SK-N-SH (cell line): ENCODE measurements around the gene TIMP2. TPM values are rescaled to one million over a fixed set of nuclear protein-coding genes. Genes with fewer than 3 reads are reported as not detected.

ENCODE experiments used
- CTCF ChIA-PET: fragments of 300-600, 350-600 bp; formaldehyde crosslinking; extraction: SDS; loops from one replicate; lab custom pipeline; 2021; lab: Yijun Ruan, JAX
- POLR2A ChIA-PET: fragments of 350-600 bp; sonication (Branson Sonifier 250); formaldehyde crosslinking; extraction: SDS; loops from one replicate; lab custom pipeline; 2020; ENCODE audit warnings: antibody characterized with exemption, inconsistent platforms; lab: Yijun Ruan, JAX
- DNase-seq: peaks from one replicate; pipeline ENCODE4 v3.0.0; 2012
- H2AFZ ChIP-seq: fragments of 200-600 bp; sonication (generic); 2 replicates; pipeline ENCODE4 v1.8.1; 2016; ENCODE audit warnings: antibody characterized with exemption, mild to moderate bottlenecking, low read depth
- H3F3A ChIP-seq: fragments of 200-600 bp; sonication (generic); replicated peaks from 2 replicates; pipeline ENCODE3; 2016; ENCODE audit warnings: antibody characterized with exemption, mild to moderate bottlenecking; ENCODE audit not compliant: insufficient read depth
- H3K27ac ChIP-seq, 2 experiments: fragments of 200-500 bp in 1 of 2; fragments of 200-600 bp in 1 of 2; sonication (Bioruptor generic) in 1 of 2; sonication (generic), shearing (Covaris generic) in 1 of 2; 2 replicates each; pipeline versions ENCODE4 v1.5.1 to v1.6.1; 2014 to 2016; ENCODE audit warnings: low read depth in 2 of 2, inconsistent platforms in 1 of 2, low read length in 1 of 2, mild to moderate bottlenecking in 1 of 2, mixed read lengths in 1 of 2
- H3K27me3 ChIP-seq: fragments of 200-600 bp; sonication (generic), shearing (Covaris generic); 2 replicates; pipeline ENCODE4 v1.6.1; 2016; ENCODE audit warnings: mixed run types; ENCODE audit not compliant: insufficient read depth
- H3K36me3 ChIP-seq, 2 experiments: fragments of 200-500 bp in 1 of 2; fragments of 200-600 bp in 1 of 2; sonication (Bioruptor generic) in 1 of 2; sonication (generic) in 1 of 2; replicated peaks in 1 of 2; 2 replicates each; pipeline versions ENCODE3 to v1.5.1; 2014 to 2016; ENCODE audit warnings: low read length in 1 of 2, mild to moderate bottlenecking in 1 of 2; ENCODE audit not compliant: insufficient read depth in 2 of 2, control insufficient read depth in 1 of 2
- H3K4me1 ChIP-seq, 2 experiments: fragments of 200-500 bp in 1 of 2; fragments of 200-600 bp in 1 of 2; sonication (Bioruptor generic) in 1 of 2; sonication (generic), shearing (Covaris generic) in 1 of 2; 2 replicates each; pipeline versions ENCODE4 v1.5.1 to v1.6.1; 2014 to 2016; ENCODE audit warnings: low read depth in 1 of 2, low read length in 1 of 2, mixed run types in 1 of 2; ENCODE audit not compliant: insufficient read depth in 2 of 2, control insufficient read depth in 1 of 2
- H3K4me2 ChIP-seq: fragments of 200-600 bp; sonication (generic), shearing (Covaris generic); 2 replicates; pipeline ENCODE4 v1.6.1; 2017; ENCODE audit warnings: mixed run types
- H3K4me3 ChIP-seq, 2 experiments: fragments of 200-500 bp in 1 of 2; fragments of 200-600 bp in 1 of 2; sonication (Bioruptor generic) in 1 of 2; sonication (generic), shearing (Covaris generic) in 1 of 2; 2 replicates each; pipeline versions ENCODE4 v1.5.1 to v1.8.1; 2014 to 2016; ENCODE audit warnings: low read depth in 2 of 2, inconsistent platforms in 1 of 2, low read length in 1 of 2, mild to moderate bottlenecking in 1 of 2, mixed read lengths in 1 of 2, moderate library complexity in 1 of 2
- H3K79me2 ChIP-seq: fragments of 200-600 bp; sonication (generic); 2 replicates; pipeline ENCODE4 v1.8.1; 2017; ENCODE audit warnings: mild to moderate bottlenecking; ENCODE audit not compliant: insufficient read depth
- H3K9ac ChIP-seq: fragments of 200-600 bp; sonication (generic); 2 replicates; pipeline ENCODE4 v1.6.1; 2017; ENCODE audit warnings: mixed run types
- H3K9me2 ChIP-seq: fragments of 200-600 bp; sonication (generic); 2 replicates; pipeline ENCODE4 v1.6.1; 2017; ENCODE audit warnings: mixed run types
- H3K9me3 ChIP-seq: fragments of 200-600 bp; sonication (generic); 2 replicates; pipeline ENCODE4 v1.6.1; 2017; ENCODE audit warnings: mixed run types, mild to moderate bottlenecking, moderate library complexity
- H4K20me1 ChIP-seq: fragments of 200-600 bp; sonication (generic); 2 replicates; pipeline ENCODE4 v1.6.1; 2017; ENCODE audit warnings: mild to moderate bottlenecking, mixed run types; ENCODE audit not compliant: insufficient read depth
- CHD2 ChIP-seq: fragments of 150-350 bp; IDR thresholded peaks from 2 replicates; pipeline ENCODE4 v1.6.1; 2018; ENCODE audit warnings: low read length; ENCODE audit not compliant: partially characterized antibody
- CTCF ChIP-seq: fragments of 200-600 bp; sonication (generic); IDR thresholded peaks from 2 replicates; pipeline ENCODE4 v1.6.1; 2017; ENCODE audit warnings: antibody characterized with exemption, mild to moderate bottlenecking, moderate library complexity
- ELF1 ChIP-seq: IDR thresholded peaks from 2 replicates; pipeline ENCODE4 v1.4.0; 2012
- FOXJ3 ChIP-seq: sonication (generic); formaldehyde crosslinking; IDR thresholded peaks from 2 replicates; pipeline ENCODE4 v1.5.1; 2020; ENCODE audit warnings: mild to moderate bottlenecking, missing genetic modification reagents
- IRF3 ChIP-seq: fragments of 150-350 bp; IDR thresholded peaks from 2 replicates; pipeline ENCODE4 v1.6.1; 2016; ENCODE audit warnings: mild to moderate bottlenecking, low read depth, low read length
- MAX ChIP-seq: IDR thresholded peaks from 2 replicates; pipeline ENCODE4 v1.4.0; 2012; ENCODE audit warnings: low read depth
- MXI1 ChIP-seq: IDR thresholded peaks from 2 replicates; pipeline ENCODE4 v1.6.1; 2012; ENCODE audit warnings: mild to moderate bottlenecking, low read depth, low read length, improper control_type of control experiment
- NRF1 ChIP-seq: IDR thresholded peaks from 2 replicates; pipeline ENCODE4 v1.6.1; 2012; ENCODE audit warnings: low read depth, mild to moderate bottlenecking, low read length
- PBX3 ChIP-seq: IDR thresholded peaks from 2 replicates; pipeline ENCODE4; 2012
- RAD21 ChIP-seq: IDR thresholded peaks from 2 replicates; pipeline ENCODE4 v1.6.1; 2012; ENCODE audit warnings: mild to moderate bottlenecking, low read length
- RFX5 ChIP-seq: IDR thresholded peaks from 2 replicates; pipeline ENCODE4 v1.6.1; 2012; ENCODE audit warnings: mild to moderate bottlenecking, improper control_type of control experiment, low read length
- TAF1 ChIP-seq: IDR thresholded peaks from 2 replicates; pipeline ENCODE4 v1.6.1; 2012; ENCODE audit warnings: low read depth, mild to moderate bottlenecking, low read length, moderate library complexity, borderline replicate concordance
- USF1 ChIP-seq: IDR thresholded peaks from 2 replicates; pipeline ENCODE4 v1.4.0; 2012; ENCODE audit warnings: low read depth, borderline replicate concordance
- ZBTB33 ChIP-seq: IDR thresholded peaks from 2 replicates; pipeline ENCODE4 v1.4.0; 2012; ENCODE audit warnings: low read depth, borderline replicate concordance
- WGBS: methylation state at CpG from one replicate; pipeline ENCODE4 v1.1.6; 2017; ENCODE audit warnings: low lambda C conversion rate; 5-methylcytosine and 5-hydroxymethylcytosine counted together
- polyA plus RNA-seq, 3 experiments: library from polyadenylated mRNA; depleted of rRNA; stranded (reverse); fragments of >200 nt; gene quantifications; 2 replicates each; pipeline ENCODE4 v1.2.3, GENCODE V29; 2012

The TIMP2 gene
- polyA plus RNA-seq, 1 of the 3 experiments (the other 2 are of a cell fraction): 441 TPM

- TF ChIP-seq CTCF (no peak), NRF1 (no peak), TAF1 (peak; percentile 94), FOXJ3 (no peak), ELF1 (no peak), USF1 (no peak), ZBTB33 (no peak)
These were observed at the start of gene TIMP2 (continued) for GRCh38 chr17:78925234-78925633.

- Histone ChIP-seq H3K36me3 (peaks cover 6 to 43% of the 10 kb centered on the region in 2 experiments), H3K4me1 (peaks cover 15 to 57% of the 10 kb centered on the region in 2 experiments; a peak in 2 of 4 replicates), H3K27ac (no peak overlapping the region; a peak in 1 of 4 replicates), H4K20me1 (no peaks in the 10 kb centered on the region; the same call in 1 of the 2 replicates), H2AFZ (no peak overlapping the region), H3F3A (peaks cover 6% of the 10 kb centered on the region), H3K9ac (no peak overlapping the region), H3K4me3 (no peak overlapping the region), H3K4me2 (no peak overlapping the region), H3K9me3 (no peaks in the 10 kb centered on the region), H3K79me2 (peaks cover 21% of the 10 kb centered on the region), H3K9me2 (no peaks in the 10 kb centered on the region), H3K27me3 (no peaks in the 10 kb centered on the region)
- peak; percentile 44 for DNase-seq
- ChIA-PET POLR2A (interaction anchor here (1.1 to 1.4 kb wide), 2 partner anchors 38 to 108 kb away, joined by 4 read pairs; no protein-coding TSS in a partner anchor), CTCF (interaction anchor here (0.7 to 26.0 kb wide), 9 partner anchors 8 to 130 kb away, joined by 3 to 458 read pairs (median 3); no protein-coding TSS in a partner anchor)
- no peak for TF ChIP-seq RFX5
- no peak for TF ChIP-seq IRF3
- no peak for TF ChIP-seq PBX3
- TF ChIP-seq RAD21: no peak
- no peak for TF ChIP-seq MXI1
- no peak for TF ChIP-seq CHD2
- TF ChIP-seq NRF1: no peak
- no peak for TF ChIP-seq MAX
- WGBS: 92% methylated on average over 23 of the region's 23 CpGs
These were observed 48.8 kb upstream of the TIMP2 start for GRCh38 chr17:78973792-78974520.
